Measurements from ENCODE around the gene EPHA1.

The EPHA1 gene

GRCh38 chr7:143368387-143368786 is 40.3 kb downstream of the EPHA1 start:
- DNase-seq, result no peak

- DNase-seq, result no peak
Observed at GRCh38 chr7:143367972-143368371, 40.7 kb downstream of the EPHA1 start.

- DNase-seq, result no peak
Observed at GRCh38 chr7:143363016-143363937, 45.4 kb downstream of the EPHA1 start.

- peak; percentile 40 for DNase-seq
Observed at GRCh38 chr7:143362131-143363015, 46.3 kb downstream of the EPHA1 start, which contains the start of gene FAM131B. FAM131B (minus strand) TSS chr7:143362713; CDS start chr7:143362603, 110 bp downstream.

- peak; percentile 40 for DNase-seq
Observed at GRCh38 chr7:143361552-143362130, 47.0 kb downstream of the EPHA1 start.

- peak; percentile 33 for DNase-seq
Observed at GRCh38 chr7:143360788-143361551, 47.7 kb downstream of the EPHA1 start.

- no peak for DNase-seq
Observed at GRCh38 chr7:143359771-143360353, 48.8 kb downstream of the EPHA1 start.

- no peak for DNase-seq
Observed at GRCh38 chr7:143358626-143359025, 50.0 kb downstream of the EPHA1 start.

GRCh38 chr7:143356414-143357050 is 52.1 kb downstream of the EPHA1 start:
- no peak for DNase-seq

GRCh38 chr7:143355450-143356385 is 52.9 kb downstream of the EPHA1 start:
- no peak for DNase-seq

- DNase-seq, result no peak
Observed at GRCh38 chr7:143354965-143355364, 53.7 kb downstream of the EPHA1 start.

- no peak for DNase-seq
Observed at GRCh38 chr7:143354376-143354775, 54.3 kb downstream of the EPHA1 start.

- no peak for DNase-seq
Observed at GRCh38 chr7:143352531-143353002, 56.1 kb downstream of the EPHA1 start.

GRCh38 chr7:143351574-143351973 is 57.1 kb downstream of the EPHA1 start:
- DNase-seq, result no peak

GRCh38 chr7:143351060-143351459 is 57.6 kb downstream of the EPHA1 start:
- DNase-seq, result no peak

- DNase-seq, result no peak
Observed at GRCh38 chr7:143347950-143348349, 60.7 kb downstream of the EPHA1 start.

- no peak for DNase-seq
Observed at GRCh38 chr7:143346018-143346417, 62.6 kb downstream of the EPHA1 start.

GRCh38 chr7:143345428-143345900 is 63.2 kb downstream of the EPHA1 start:
- DNase-seq, result peak; percentile 9

- DNase-seq, result no peak
Observed at GRCh38 chr7:143343596-143343995, 65.1 kb downstream of the EPHA1 start.

- DNase-seq, result no peak
Observed at GRCh38 chr7:143341842-143342241, 66.8 kb downstream of the EPHA1 start.
